ENCODE measurements around the gene PUS1.
A peak's percentile ranks its signal among the peaks of the same experiment; 100 is the strongest.
"Not testable (repeated sequence)": the region's sequence is repeated elsewhere in the genome, so short reads cannot be mapped to it uniquely, and the experiment has no call there.

Gene PUS1

DNA sequence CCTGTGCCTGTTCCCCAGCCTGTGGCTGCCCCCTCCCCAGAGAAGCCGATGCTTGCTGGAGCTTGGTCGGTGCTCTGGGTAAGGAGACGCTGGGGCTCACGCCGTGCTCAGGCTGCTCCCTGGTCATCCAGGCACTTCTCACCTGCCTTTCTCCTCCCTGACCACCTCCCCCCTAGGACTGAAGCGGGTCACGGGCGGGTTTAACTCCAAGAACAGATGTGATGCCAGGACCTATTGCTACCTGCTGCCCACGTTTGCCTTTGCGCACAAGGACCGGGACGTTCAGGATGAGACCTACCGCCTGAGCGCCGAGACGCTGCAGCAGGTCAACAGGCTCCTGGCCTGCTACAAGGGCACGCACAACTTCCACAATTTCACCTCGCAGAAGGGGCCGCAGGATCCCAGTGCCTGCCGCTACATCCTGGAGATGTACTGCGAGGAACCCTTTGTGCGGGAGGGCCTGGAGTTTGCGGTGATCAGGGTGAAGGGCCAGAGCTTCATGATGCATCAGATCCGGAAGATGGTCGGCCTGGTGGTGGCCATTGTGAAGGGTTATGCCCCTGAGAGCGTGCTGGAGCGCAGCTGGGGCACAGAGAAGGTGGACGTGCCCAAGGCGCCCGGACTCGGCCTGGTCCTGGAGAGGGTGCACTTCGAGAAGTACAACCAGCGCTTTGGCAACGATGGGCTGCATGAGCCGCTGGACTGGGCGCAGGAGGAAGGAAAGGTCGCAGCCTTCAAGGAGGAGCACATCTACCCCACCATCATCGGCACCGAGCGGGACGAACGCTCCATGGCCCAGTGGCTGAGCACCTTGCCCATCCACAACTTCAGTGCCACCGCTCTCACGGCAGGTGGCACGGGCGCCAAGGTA lies 12.3 kb downstream of the PUS1 start:
- no peak for DNase-seq

DNA sequence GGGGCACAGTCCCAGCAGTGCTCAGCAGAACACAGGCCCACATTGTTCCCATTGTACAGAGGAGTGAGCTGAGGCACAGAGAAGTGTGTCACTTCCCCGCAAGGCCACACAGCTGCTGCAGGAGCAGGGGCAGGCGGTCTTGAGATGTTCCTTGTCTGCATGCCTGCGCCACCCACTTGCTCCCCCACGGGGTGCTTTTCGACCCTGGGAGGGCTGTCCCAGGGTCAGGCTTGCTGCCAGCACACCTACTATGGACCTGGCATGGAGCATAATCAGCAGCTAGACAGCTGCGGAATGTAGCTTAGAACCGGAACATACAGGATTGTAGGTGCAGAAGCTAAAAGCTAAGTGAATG lies 12.9 kb downstream of the PUS1 start:
- DNase-seq: no peak

DNA sequence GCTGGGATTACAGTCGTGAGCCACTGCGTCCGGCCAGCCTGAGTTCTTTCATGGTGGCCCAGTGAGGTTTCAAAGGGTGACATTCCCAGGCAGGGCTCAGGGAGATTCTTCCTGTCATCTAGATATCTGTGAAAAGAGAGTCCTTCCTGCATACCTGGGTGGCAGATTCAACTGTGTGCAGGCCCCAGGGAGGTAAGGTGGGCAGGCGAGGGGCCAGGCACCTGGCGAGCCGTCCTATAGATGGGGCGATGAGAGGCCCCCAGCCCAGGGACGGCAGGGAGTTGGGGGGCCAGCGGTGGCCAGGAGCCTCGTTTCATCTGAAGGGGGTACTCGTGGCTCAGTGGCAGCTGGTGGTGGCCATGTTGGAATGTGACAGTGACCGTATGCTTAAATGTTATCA lies 13.6 kb downstream of the PUS1 start:
- no peak for DNase-seq

DNA sequence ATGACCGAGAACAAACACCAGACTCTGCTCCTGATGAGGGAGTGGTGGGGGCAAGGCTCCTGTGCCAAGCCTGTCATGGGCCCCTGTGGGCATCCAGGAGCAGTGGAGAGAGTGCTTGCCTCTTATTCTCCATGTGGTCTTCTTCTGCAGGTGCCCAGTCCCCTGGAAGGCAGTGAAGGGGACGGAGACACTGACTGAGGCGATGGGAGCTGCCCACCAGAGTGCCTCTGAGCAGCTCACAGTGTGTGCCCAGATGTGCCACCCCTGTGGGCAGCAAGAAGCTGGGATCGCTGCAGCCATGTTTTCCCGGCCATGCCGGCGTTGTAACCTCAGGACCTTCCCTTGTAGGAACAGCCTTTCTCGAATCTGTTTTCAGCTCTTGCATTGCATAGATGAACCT lies 14.3 kb downstream of the PUS1 start:
- DNase-seq: no peak

DNA sequence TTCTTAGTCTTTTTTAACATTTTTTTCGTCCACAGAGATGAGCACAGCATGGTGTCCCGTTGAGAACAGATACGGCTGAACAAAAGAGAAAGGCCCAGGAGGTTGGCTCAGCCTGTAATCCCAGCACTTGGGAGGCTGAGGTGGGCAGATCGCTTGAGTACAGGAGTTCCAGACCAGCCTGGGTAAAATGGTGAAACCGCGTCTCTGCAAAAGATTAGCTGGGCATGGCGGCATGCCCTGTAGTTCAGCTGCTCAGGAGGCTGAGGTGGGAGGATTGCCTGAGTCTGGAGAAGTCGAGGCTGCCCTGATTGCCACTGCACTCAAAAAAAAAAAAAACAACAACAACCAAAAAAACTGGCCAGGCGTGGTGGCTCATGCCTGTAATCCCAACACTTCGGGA lies 14.8 kb downstream of the PUS1 start:
- DNase-seq: no peak

DNA sequence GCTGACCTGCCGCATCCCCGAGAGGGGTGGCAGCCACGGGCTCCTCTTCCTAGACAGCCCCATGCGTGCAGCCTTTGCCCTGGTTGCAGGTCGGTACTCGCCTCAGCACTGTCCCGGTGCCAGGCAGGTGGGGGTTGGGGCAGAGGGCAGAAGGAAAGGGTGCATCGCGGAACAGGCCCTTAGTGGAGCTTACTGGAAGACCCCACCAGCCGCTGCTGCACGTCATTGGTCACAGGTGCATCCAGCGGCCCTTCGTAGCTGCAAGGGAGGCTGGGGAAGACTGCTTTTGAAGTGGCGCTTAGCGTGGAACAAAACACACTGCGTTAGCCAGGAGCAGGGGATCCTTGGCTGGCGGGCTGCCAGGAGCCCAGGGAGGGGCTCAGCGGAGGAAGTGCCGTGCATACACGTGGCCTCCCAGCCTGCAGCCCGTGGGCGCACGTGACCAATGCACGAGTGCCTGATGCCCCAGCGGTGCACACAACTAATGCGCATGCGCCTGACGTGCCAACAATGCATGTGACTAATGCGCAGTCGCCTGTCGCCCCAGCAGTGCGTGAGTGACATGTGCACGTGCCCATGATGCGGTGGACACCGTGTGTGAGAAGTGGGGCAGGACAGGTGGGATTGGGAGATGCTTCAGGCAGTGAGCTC lies 15.7 kb downstream of the PUS1 start:
- no peak for DNase-seq

DNA sequence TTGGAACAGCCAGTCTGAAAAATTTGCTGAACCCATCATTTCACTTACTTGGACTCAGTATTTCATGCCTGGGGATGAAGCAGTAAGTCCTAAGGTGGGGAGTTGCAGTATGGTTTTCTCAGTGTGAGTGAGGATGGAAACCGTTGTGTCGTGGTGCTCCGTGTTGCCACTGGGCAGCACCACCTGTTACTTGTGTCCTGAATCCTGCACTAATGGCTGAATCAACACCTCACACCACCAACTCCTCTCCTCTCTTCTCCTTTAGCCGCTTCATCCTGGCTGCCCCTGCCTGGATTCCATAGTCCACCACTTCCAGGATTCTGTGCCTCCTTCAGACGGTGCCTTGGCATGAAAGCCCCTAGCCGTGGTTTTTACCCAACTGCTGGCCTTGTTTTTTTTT lies 17.7 kb downstream of the PUS1 start:
- no peak for DNase-seq

DNA sequence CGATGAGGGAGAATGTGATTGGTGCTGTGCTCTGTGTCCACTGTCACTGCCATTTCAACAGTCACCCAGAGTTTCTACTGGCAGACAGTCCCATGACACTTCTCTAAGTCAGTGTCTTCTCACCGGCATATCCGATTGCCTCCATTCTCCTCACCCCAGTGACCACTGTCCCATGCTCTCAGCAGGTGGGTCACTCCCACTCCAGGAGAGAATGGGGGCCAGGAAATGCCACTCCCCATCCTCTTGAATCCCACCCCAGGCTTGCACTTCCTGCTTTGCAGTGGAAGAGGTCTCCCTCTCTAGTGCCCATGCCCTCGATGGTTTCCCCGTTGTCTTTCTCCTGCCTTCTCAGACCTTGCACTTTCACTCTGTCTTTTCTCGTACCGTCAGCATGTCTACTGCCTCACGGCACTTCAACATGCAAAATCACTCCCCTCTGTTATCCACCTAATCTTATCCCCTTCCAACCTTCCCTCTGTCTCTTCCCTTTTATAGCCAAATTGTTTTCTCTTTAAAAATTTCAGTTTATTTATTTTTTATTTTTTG lies 18.5 kb downstream of the PUS1 start:
- no peak for DNase-seq

DNA sequence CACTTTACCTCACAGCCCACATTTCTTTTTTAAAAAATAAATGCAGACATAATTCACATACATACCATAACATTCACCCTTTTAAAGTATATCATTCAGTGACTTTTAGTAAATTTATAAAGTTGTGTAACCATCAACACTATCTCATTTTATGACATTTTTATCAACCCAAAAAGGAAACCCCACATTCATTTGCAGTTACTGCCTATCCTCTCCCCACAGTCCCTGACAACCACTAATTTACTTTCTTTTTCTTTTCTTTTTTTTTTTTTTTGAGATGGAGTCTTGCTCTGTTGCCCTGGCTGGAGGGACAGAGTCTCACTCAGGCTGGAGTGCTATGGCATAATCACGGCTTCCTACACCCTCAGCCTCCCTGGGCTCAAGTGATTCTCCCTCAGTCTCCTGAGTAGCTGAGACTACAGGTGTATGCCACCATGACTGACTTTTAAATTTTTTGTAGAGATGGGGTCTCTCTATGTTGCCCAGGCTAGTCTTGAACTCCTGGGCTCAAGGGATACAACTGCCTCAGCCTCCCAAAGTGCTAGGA lies 19.2 kb downstream of the PUS1 start:
- DNase-seq: no peak

DNA sequence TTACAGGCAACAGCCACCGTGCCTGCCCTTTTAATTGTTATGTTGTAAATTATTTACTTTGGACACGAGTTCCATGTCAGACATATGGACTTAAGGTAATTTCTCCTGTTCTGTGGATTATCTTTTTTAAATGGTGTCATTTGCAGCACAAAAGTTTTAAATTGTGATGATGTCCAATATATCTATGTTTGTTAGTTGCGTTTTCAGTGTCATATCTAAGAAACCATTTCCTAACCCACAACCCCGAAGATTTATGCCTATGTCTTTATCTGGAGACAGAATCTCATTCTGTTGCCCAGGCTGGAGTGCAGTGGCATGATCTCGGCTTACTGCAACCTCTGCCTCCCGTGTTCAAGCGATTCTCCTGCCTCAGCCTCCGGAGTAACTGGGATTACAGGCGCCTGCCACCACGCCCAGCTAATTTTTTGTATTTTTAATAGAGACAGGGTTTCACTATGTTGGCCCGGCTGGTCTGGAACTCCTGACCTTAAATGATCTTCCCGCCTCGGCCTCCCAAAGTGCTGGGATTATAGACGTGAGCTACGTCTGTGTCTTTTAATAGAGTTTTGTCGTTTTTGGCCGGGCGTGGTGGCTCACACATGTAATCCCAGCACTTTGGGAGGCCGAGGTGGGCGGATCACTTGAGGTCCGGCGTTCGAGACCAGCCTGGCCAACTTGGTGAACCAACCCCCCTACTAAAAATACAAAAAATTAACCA lies 19.8 kb downstream of the PUS1 start:
- DNase-seq: not testable (repeated sequence)

DNA sequence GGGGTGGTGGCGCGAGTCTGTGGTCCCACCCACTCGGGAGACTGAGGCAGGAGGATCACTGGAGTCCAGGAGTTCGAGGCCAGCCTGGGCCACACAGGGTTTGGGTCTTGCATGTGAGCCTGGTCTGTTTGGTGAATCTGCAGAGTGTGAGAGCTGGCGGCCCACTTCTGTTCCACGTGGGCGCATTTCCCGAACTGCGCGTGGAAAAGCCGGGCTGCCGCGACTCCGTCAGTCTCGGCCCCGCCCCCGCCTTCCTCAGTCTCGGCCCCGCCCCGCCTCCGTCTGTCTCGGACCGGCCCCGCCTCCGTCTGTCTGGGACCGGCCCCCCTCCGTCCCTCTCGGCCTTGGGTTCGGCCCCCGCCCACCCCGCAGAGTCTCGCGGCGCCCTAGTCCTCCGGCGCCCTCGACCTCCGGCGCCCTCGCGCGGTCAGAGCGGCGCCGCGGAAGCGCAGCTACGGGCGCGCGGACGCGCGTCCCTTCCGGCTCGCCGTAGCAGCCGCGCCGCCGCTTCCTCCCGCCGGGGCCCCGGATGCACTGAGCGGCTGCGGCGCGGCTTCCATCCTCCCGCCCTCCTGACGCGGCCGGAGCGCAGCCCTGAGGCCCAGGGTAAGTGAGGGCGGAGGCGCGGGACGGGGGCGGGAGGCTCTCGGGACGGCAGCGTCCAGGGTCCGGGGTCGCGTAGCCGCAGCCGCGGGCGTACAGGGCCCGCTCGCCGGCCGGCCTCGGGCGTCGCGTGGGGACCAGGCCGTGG lies 20.5 kb downstream of the PUS1 start, which contains the start of gene EP400:
Gene EP400 (plus strand): TSS at position 512 of the 751 bp plus-strand sequence. CDS start 10,678 bp downstream, outside the sequence.
- DNase-seq: peak; percentile 91

DNA sequence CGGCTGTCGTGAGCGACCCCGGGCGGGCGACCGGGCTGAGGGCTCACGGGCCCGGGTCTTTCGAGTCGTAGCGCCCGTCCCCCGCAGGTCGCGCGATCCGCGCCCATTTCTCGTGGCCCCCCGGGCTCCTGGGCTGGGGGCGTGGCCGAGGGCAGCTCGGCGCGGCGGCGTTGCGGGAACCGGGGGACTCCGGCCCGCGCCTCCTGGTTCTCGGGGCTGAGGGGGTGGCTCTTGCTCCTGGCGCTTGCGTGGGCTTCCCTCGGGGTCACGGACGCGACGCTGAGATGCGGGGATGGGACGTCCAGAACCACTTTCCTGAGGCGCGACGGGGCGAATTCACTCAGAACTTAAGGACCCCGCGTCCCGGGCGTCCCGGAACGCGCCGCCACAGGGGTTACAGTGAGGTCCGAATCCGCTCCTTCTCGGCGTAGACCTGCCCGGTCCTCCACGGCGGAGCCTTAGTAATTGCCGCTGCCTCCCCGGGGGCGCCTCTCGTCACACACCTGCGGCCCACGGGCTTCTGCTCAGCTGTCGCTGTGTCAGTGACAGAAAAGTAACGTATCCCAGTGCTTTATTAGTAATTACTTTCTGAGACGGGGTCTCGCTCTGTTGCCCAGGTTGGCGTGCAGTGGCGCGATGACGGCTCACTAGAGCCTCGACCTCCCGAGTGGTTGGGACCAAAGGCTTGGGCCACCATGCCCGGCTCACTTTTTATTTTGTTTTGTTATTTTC lies 21.3 kb downstream of the PUS1 start:
- peak; percentile 28 for DNase-seq

DNA sequence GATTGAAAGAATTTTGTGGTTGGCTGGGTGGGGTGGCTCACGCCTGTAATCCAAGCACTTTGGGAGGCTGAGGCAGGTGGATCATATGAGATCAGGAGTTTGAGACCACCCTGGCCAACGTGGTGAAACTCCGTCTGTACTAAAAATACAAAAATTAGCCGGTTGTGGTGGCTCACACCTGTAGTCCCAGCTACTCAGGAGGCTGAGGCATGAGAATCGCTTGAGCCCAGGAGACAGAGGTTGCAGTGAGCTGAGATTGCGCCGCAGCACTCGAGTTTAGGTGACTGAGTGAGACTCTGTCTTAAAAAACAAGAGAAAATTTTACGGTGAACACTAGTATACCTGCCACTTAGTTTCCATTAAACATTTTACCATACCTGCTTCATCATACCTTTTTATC lies 24.7 kb downstream of the PUS1 start:
- not testable (repeated sequence) for DNase-seq

DNA sequence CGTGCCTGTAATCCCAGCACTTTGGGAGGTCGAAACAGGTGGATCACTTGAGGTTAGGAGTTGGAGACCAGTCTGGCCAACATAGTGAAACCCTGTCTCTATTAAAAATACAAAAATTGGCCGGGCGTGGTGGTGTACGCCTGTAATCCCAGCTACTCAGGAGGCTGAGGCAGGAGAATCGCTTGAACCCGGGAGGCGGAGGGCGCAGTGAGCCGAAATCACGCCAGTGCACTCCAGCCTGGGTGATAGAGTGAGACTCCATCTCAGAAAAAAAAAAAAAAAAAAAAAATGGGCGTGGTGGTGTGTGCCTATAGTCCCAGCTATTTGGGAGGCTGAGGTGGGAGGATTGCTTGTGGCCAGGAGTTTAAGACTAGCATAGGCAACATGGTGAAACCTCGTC lies 25.4 kb downstream of the PUS1 start:
- not testable (repeated sequence) for DNase-seq

DNA sequence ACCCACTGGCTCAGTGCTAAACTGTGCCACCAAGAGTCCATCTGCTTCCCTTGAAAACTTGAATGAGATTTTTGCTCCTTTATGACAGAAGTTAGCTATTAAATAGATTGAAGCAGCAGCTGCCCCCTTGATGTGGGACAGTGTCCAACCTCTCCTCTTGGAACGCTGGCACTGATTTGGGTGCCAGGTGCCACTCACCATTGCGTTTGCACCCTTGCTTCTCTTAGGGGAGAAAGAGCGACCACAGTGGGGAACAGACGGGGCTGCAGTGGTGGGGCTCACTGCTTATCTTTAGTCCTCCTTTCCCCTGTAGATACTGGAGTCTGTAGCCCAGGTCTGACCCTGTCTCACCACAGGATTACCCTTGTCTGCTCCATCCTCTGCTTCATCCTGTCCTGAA lies 30.0 kb downstream of the PUS1 start:
- no peak for DNase-seq

DNA sequence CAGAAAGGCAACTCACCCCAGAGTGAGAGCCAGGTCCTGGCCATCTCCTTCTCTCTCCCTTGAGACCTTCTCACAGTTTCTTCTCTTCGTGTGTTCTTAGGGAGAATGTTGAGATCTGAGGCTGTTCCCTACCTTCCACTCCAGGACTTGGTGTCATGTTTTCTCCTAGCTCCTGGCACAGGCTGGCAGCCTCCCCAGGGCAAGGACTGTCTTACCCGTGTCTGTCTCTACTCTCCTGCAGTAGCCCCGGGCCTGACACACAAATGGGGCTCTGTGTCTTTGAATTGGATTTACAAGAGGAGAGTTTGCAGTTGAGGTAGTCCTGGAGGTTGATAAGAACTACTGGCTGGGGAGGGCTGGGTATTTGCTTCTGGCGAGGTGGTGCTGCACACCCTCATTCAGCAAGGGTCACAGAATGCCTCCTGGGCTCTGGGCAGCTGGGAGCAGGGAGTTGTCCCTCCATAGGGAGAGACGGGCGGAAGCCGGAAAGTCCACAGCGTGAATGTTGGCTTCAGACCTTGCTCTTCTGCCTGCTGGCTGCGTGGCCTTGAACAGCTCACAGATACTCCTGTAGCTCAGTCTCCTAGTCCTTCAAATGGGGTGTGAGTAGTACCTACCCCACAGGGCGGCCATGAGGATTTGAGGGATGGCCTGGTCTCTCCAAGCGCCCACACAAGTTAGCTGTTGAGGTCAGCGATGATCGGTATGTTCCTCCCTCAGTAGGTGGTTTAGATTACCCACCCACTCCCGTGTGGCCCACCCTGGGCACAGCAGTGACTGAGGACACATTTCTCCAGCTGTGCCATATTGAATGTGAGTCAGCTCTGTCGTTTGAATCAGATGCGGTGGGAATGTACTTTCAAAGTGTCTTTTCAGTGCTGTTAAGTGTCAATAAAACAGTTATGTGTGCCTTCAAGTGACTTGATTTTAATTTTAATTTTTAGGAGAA lies 30.8 kb downstream of the PUS1 start:
- DNase-seq: no peak

DNA sequence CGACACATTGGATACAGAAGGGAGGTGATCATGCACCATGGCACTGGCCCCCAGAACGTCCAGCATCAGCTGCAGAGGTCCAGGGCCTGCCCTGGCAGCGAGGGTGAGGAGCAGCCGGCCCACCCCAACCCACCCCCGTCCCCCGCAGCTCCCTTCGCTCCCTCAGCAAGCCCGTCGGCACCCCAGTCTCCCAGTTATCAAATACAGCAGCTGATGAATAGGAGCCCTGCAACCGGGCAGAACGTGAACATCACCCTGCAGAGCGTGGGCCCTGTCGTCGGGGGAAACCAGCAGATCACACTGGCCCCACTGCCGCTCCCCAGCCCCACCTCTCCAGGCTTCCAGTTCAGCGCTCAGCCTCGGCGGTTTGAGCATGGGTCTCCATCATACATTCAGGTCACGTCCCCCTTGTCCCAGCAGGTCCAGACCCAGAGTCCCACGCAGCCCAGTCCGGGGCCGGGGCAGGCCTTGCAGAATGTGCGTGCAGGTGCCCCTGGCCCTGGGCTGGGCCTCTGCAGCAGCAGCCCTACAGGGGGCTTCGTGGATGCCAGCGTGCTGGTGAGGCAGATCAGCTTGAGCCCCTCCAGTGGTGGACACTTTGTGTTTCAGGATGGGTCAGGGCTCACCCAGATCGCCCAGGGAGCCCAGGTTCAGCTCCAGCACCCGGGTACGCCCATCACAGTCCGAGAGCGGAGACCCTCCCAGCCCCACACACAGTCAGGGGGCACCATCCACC lies 31.7 kb downstream of the PUS1 start:
- not testable (repeated sequence) for DNase-seq

DNA sequence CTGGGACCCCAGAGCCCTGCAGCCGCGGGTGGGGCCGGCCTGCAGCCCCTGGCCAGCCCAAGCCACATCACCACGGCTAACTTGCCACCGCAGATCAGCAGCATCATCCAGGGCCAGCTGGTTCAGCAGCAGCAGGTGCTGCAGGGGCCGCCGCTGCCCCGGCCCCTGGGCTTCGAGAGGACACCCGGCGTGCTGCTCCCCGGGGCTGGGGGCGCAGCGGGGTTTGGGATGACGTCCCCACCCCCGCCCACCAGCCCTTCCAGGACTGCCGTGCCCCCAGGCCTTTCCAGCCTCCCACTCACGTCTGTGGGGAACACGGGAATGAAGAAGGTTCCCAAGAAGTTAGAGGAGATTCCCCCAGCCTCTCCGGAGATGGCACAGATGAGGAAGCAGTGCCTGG lies 32.3 kb downstream of the PUS1 start:
- not testable (repeated sequence) for DNase-seq

DNA sequence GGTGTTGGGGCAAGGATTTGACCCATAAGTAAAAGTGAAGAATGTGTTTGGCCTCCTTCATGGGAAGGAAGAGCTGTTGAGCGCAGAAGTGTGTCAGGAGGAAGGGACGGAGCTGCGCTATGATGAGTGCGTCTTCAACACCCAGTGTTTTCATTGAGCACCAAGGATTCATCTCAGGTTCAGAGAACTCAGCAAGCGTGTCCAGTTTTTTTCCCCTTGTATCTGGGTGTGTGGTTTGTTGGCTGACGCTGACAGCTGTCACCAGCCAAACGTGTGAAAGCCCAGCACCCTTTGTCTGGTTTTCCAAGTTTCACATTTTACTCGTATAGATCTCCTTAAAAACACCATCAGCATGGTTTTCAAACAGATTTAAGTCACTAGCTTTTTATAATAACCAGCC lies 33.0 kb downstream of the PUS1 start:
- DNase-seq: no peak

DNA sequence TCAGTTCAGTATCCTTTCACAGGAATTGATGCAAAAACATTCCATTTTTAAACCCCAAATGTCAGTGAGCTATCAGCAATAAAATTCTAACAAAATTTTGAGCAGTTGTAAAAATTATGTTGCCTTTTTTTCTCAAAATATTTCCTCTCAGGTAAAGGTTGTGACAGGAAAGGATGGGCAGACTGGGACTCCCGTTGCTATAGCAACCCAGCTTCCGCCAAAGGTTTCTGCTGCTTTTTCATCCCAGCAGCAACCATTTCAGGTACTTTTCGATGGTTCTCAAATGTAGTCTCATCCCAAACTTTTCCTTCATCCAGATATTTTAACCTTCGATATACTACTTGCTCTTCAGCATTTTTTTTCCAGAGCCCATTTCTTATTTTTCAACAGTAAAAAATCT lies 34.3 kb downstream of the PUS1 start:
- no peak for DNase-seq

Measured in effector CD4-positive, alpha-beta T cell (primary cell).